ENCODE measurements around the gene MBP. TPM values are rescaled to one million over a fixed set of nuclear protein-coding genes. Genes with fewer than 3 reads are reported as not detected.

The MBP gene
- total and polyA plus RNA-seq, 10 of the 15 experiments (the other 5 are each of a cell fraction or from before 2014, with no cell fraction given) = 12.2 to 67.8 (median 42.1) TPM

- no peaks in the 10 kb centered on the region for H3K36me3 ChIP-seq (ENCODE audit: control insufficient read depth in 2 of 2, insufficient read depth in 2 of 2, low read length in 1 of 2)
- H3K9ac ChIP-seq (ENCODE audit: control insufficient read depth, insufficient read depth, low read length) = no peak overlapping the region
- intact Hi-C loops (cut with micrococcal nuclease; ENCODE audit: unreplicated experiment) = no loop called here
- H3K27me3 ChIP-seq (replicated peaks in 1 of 2; ENCODE audit: control insufficient read depth in 2 of 2, insufficient read depth in 2 of 2, low read length in 1 of 2) = no peaks in the 10 kb centered on the region
- no peak overlapping the region for H3K4me2 ChIP-seq (ENCODE audit: control insufficient read depth, insufficient read depth)
- TF ChIP-seq POLR2A (IDR thresholded peaks at IDR 0.05; ENCODE audit: low read depth, low read length) (0 out of 2 replicates have a peak, but pooled peaks have one; percentile 24), JUND (IDR thresholded peaks at IDR 0.05; ENCODE audit: low read depth, low read length) (no peak)
- BruUV-seq (replicated peaks) = no TSS peak
- H3K4me3 ChIP-seq = no peak overlapping the region
- ChIA-PET CTCF (interaction anchor here (1.3 to 12.7 kb wide), 3 partner anchors 15 to 176 kb away, joined by 4 to 236 read pairs (median 208); no protein-coding TSS in a partner anchor), POLR2A (interaction anchor here (1.5 kb wide), 1 partner anchor 14 kb away, joined by 3 read pairs; no protein-coding TSS in a partner anchor), SMC1A (ENCODE audit: uncharacterized antibody, unreplicated experiment) (interaction anchor here (1.8 to 7.6 kb wide), 4 partner anchors 9 to 177 kb away, joined by 6 to 140 read pairs (median 55); no protein-coding TSS in a partner anchor), RAD21 (ENCODE audit: unreplicated experiment) (no interaction called here)
- H3K9me3 ChIP-seq (replicated peaks; ENCODE audit: control insufficient read depth, insufficient read depth, low read length) = no peaks in the 10 kb centered on the region
- WGBS (ENCODE audit: insufficient coverage, insufficient replicate concordance, low lambda C conversion rate, missing lambda C conversion rate) = 73% methylated on average over 29 of the region's 31 CpGs
- FAIRE-seq = no peak
- H2AFZ ChIP-seq (ENCODE audit: control insufficient read depth, low read depth, low read length) = no peak overlapping the region
- in situ Hi-C loops (cut with MboI) = no loop called here
- no peaks in the 10 kb centered on the region for H3K79me2 ChIP-seq (ENCODE audit: control insufficient read depth, insufficient read depth, low read length)
- no peak for DNase-seq (ENCODE audit: low read depth, low spot score)
- H3K4me1 ChIP-seq (ENCODE audit: control insufficient read depth, insufficient read depth, low read length) = peaks cover 21% of the 10 kb centered on the region
- no peak overlapping the region for H3K27ac ChIP-seq (ENCODE audit: control insufficient read depth, insufficient read depth)
- no peak for ATAC-seq
- no peaks in the 10 kb centered on the region for H4K20me1 ChIP-seq (ENCODE audit: control insufficient read depth, insufficient read depth)
Measured at GRCh38 chr18:76979111-76979751, 153.4 kb downstream of the MBP start.

GRCh38 chr18:76978616-76979015, 154.0 kb downstream of the MBP start:
- SMC1A ChIA-PET (ENCODE audit: uncharacterized antibody, unreplicated experiment) = interaction anchor here (1.6 to 2.4 kb wide), 2 partner anchors 15 to 16 kb away, joined by 3 to 7 read pairs; no protein-coding TSS in a partner anchor
- CTCF ChIA-PET = interaction anchor here (1.3 to 12.7 kb wide), 2 partner anchors 14 to 175 kb away, joined by 4 to 208 read pairs; no protein-coding TSS in a partner anchor
- DNase-seq (ENCODE audit: low read depth, low spot score) (no peak), FAIRE-seq (no peak), ATAC-seq (no peak)
- Histone ChIP-seq H3K27ac (ENCODE audit: control insufficient read depth, insufficient read depth) (no peak overlapping the region), H4K20me1 (ENCODE audit: control insufficient read depth, insufficient read depth) (no peaks in the 10 kb centered on the region), H3K4me2 (ENCODE audit: control insufficient read depth, insufficient read depth) (no peak overlapping the region), H3K4me1 (ENCODE audit: control insufficient read depth, insufficient read depth, low read length) (peaks cover 21% of the 10 kb centered on the region), H3K79me2 (ENCODE audit: control insufficient read depth, insufficient read depth, low read length) (no peaks in the 10 kb centered on the region), H3K4me3 (no peak overlapping the region), H3K9me3 (replicated peaks; ENCODE audit: control insufficient read depth, insufficient read depth, low read length) (no peaks in the 10 kb centered on the region), H3K27me3 (replicated peaks in 1 of 2; ENCODE audit: control insufficient read depth in 2 of 2, insufficient read depth in 2 of 2, low read length in 1 of 2) (no peaks in the 10 kb centered on the region), H3K9ac (ENCODE audit: control insufficient read depth, insufficient read depth, low read length) (no peak overlapping the region), H2AFZ (ENCODE audit: control insufficient read depth, low read depth, low read length) (no peak overlapping the region), H3K36me3 (ENCODE audit: control insufficient read depth in 2 of 2, insufficient read depth in 2 of 2, low read length in 1 of 2) (no peaks in the 10 kb centered on the region)
- RAD21 ChIA-PET (ENCODE audit: unreplicated experiment) = no interaction called here
- WGBS (ENCODE audit: insufficient coverage, insufficient replicate concordance, low lambda C conversion rate, missing lambda C conversion rate) = 54% methylated on average over 14 of the region's 14 CpGs
- POLR2A ChIA-PET = no interaction called here
- BruUV-seq (replicated peaks) = no TSS peak
- TF ChIP-seq TARDBP (IDR thresholded peaks at IDR 0.05; ENCODE audit: borderline replicate concordance) (no peak), SP1 (IDR thresholded peaks at IDR 0.05; ENCODE audit: low read depth, low read length) (no peak), E4F1 (IDR thresholded peaks at IDR 0.05; ENCODE audit: borderline replicate concordance, partially characterized antibody) (no peak), RB1 (IDR thresholded peaks at IDR 0.05; ENCODE audit: borderline replicate concordance) (no peak)
- in situ Hi-C loops (cut with MboI) = no loop called here
- intact Hi-C loops (cut with micrococcal nuclease; ENCODE audit: unreplicated experiment) = no loop called here

Data from GM12878 (cell line).